Measurements from ENCODE around the gene GRK6.

Gene GRK6

DNA sequence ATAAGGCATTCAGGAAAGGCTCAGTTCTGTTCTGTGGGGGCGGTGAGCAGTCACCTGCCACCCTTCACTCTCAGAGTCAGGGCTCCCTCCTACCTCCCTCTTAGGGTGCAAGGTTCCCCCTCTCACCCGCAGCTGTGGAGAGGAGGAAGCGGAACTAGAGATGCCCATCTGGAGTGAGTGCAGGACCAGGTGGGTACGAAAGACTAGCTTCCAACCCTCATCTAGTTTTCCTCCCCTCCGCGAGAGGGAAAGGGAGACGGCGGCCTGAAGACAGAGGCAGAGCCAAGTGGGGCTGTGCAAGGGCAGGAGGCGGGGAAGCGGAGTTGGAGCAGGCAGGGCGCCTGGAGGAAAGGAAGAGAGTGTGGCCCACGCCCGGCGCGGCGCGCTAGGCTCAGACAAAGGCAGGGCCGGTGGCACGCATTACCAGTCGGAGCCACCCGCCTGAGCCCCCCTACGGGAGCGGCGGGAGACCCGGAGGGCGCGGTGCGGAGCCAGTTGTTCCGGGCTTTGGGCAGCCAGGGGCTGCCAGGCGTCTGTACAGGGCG is 27.4 kb downstream of the GRK6 start:
- no peak for DNase-seq (ENCODE audit: low read depth in 2 of 2)

DNA sequence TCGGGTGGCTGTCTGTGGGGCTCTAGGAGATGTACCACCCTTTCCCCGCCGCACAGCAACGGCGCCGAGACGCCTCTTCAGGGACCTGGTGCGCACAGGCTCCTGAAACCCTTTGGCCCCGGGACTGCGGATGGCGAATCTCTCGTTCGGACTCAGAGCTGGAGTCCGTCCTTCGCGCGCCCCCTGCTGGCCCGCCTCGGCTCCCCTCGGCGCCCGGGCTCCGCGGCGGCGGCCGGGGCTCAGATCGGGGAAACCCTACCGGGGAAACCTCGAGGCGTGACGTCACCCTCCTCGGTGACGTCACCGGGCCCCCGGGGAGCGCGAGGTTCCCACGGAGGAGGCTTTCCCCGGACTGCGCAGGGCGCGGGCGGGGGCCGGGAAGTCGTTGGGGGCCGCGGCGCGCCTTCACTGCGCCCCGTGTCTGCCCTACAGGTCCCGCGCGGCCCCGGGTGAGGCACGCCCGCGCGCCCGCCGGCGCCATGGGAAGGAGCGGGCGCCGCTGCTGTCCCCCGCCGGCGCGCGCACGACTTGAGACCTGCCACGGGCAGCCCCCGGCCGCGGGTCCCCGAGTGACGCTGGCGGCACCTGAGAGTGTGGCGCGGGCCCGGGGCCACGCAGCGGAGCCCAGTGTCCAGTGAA is 28.0 kb downstream of the GRK6 start:
- peak; percentile 93 to 96 for DNase-seq (ENCODE audit: low read depth in 2 of 2)

GRCh38 chr5:177455036-177455660 is 28.7 kb downstream of the GRK6 start:
- peak; percentile 89 to 92 for DNase-seq (ENCODE audit: low read depth in 2 of 2)

DNA sequence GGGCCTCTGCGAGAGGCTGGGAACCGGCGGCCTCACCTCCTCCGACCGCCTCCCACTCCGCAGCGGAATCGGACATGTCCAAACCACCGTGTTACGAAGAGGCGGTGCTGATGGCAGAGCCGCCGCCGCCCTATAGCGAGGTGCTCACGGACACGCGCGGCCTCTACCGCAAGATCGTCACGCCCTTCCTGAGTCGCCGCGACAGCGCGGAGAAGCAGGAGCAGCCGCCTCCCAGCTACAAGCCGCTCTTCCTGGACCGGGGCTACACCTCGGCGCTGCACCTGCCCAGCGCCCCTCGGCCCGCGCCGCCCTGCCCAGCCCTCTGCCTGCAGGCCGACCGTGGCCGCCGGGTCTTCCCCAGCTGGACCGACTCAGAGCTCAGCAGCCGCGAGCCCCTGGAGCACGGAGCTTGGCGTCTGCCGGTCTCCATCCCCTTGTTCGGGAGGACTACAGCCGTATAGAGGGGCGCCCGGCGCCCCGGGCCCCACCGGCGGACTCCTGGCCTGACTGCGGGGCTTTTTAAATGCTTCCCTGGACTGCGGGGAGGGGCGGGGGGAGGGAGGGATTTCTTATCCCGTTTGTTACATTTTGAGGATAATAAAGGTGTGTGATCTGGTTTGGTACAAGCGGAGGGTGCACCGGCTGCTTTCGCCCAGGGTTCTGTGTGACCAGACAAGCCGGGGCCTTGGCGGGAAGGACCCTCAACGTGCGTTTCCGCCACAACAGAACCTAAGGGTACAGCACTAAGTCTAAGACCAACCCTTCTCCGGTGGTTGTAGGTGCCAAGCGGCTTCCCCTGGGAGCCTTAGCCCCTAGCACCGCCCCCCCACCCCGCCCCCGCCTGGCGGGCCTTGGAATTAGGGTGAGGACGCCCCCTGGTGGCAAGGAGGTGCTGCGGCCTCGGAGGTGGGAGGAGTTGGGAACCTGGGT is 29.4 kb downstream of the GRK6 start:
- peak; percentile 98 for DNase-seq (ENCODE audit: low read depth in 2 of 2)

GRCh38 chr5:177456591-177456964 is 30.1 kb downstream of the GRK6 start:
- no peak for DNase-seq (ENCODE audit: low read depth in 2 of 2)

GRCh38 chr5:177456976-177457851 is 30.7 kb downstream of the GRK6 start:
- DNase-seq (ENCODE audit: low read depth in 2 of 2) = no peak

- DNase-seq (ENCODE audit: low read depth in 2 of 2) = no peak
Observed at GRCh38 chr5:177457852-177458681, 31.6 kb downstream of the GRK6 start.

DNA sequence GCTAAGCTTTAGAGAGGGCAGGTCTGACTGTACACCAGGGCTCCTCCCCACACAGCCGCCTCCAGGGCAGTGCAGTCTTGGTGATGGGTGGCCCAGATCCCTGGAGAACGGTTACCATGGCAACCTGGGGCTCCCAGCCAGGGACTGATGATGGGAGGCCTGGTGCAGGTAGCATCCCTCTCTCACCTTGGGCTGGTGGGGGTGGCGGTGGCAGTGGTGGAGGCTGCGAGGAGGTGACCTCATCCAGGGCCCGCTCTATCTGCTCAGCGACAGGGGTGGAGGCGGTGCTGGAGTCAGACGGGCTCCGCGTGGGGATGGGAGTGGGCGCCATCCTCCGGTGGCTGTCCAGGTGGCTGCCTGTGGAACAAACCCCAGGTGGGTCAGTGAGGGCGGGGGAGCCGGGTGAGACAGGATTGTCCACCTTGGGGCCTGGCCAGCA is 32.5 kb downstream of the GRK6 start:
- DNase-seq (ENCODE audit: low read depth in 2 of 2) = no peak

DNA sequence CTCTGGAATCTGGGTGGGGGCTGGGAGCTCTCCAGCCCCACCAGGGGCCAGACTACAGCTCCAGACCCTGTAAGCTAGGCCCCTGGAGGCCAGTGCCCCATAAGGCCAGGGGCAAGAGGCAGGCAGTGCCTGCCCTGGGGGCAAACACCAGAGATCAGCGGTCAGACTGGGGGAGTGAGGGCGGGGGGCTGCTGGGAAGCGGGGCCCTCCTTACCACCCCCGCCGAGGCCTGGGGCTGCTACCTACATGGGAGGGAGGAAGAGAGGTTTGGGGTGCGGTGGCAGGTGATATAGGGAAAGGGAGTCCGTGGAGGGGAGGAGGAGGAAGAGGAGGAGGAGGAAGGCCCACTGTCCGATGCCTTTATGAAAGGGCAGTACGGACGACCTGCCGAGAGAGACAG is 32.9 kb downstream of the GRK6 start:
- no peak for DNase-seq (ENCODE audit: low read depth in 2 of 2)

GRCh38 chr5:177459819-177460628 is 33.5 kb downstream of the GRK6 start:
- no peak for DNase-seq (ENCODE audit: low read depth in 2 of 2)

GRCh38 chr5:177462021-177462670 is 35.7 kb downstream of the GRK6 start:
- no peak for DNase-seq (ENCODE audit: low read depth in 2 of 2)

GRCh38 chr5:177465044-177465443 is 38.6 kb downstream of the GRK6 start:
- no peak for DNase-seq (ENCODE audit: low read depth in 2 of 2)

- DNase-seq (ENCODE audit: low read depth in 2 of 2) = no peak
Observed at GRCh38 chr5:177466861-177467260, 40.4 kb downstream of the GRK6 start.

DNA sequence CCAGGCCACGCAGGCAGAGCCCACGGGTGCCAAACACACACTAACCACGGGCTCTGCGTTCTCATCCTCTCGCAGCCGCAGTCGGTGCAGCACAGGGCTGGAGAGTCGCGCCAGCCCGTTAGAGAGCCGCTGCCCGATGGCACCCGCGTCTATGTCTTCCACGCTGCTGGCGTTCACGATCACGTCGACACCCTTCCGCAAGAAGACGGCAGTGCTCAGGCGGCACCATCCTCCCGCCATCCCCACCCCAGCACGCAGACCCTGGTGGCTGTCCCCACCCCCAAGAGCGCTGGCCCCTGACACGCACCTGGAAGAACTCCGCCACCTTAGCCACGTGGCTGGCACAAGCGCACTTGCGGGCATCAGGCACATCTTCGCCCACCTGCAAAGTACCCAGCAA is 41.0 kb downstream of the GRK6 start:
- DNase-seq (ENCODE audit: low read depth in 2 of 2) = no peak

DNA sequence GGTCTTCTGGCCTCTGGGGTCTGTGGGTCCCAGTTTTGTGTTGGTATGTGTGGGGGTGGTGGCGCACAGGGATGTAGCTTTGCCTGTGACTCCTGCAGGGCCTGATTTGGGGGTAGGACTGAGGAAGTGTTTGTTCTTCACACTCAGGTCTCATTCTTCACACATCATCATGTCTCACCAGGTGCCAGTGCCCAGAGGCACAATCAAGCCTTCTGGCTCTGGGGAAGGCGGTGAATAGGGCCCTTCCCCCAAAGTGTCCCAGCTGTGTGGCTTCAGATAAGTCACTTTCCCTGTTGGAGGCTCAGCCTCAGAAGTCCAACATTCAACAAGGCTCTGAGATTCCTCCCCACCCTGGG is 41.8 kb downstream of the GRK6 start:
- DNase-seq (ENCODE audit: low read depth in 2 of 2) = no peak

GRCh38 chr5:177468685-177469628 is 42.5 kb downstream of the GRK6 start:
- no peak for DNase-seq (ENCODE audit: low read depth in 2 of 2)

DNA sequence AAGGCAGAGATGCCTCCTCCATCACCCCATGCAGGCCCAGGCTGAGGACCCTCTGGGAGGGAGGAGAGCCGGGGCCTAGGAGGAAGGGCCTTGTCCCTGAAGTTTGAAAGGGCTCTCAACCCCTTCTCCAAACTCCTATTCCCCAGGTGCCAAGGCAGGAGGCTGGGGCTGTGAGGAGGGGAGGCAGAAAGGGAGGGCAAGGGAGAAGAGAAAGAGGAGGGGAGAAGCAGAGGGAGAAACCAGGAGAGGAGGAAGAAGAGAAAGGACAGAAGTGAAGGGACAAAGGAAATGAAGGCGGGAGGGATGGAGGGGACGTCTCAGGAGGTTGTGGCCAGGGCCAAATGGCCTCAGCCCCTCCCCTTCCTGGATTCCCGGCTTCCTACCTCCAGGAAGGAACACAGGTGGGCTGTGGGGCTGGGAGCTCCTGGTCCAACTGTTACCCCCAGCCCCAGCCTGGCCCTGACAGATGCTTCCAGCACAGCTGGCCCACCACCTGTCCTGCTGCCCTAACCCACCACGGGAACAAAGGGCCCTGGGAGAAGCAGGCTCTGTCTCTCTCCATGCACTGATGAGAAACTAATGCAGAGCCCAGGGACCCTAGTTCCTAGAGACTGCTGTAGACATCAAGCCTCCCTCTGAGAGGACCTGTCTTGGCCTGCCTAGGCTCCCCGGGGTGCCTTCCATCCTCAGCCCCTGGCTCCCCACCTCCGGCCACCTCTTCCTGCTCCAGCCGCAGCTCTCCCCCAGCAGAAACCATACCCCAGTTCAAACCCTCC is 43.5 kb downstream of the GRK6 start:
- DNase-seq (ENCODE audit: low read depth in 2 of 2) = no peak
